CD4-positive, alpha-beta T cell treated with Interleukin-17A for 4 hours (primary cell): Measurements from ENCODE around the gene CAMTA1.
"Not testable (repeated sequence)": the region's sequence is repeated elsewhere in the genome, so short reads cannot be mapped to it uniquely, and the experiment has no call there.

Experiments used
- DNase-seq: peaks from one replicate; pipeline ENCODE4 v3.0.0-alpha.2; 2020; ENCODE audit warnings: mixed read lengths

CAMTA1 gene

DNA sequence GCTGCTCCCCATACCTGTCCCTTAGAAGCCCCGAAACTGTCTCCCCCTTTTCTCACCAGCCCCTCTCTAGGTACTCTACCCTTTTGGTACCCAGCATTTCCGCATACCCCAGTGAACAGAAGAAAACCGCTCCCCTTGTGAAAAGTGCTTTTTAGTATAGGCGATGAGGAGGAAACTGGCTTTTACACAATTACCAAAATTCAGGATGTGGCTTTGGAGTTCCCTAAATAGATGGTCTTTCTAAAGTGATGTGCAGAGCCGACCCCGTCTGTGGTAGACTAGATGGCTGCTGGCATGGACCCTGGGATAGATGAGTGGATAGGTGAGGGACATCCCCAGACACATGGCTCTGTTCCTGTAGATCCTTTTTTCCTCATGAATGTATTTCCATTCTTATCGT lies 996.2 kb downstream of the CAMTA1 start:
- no peak for DNase-seq

DNA sequence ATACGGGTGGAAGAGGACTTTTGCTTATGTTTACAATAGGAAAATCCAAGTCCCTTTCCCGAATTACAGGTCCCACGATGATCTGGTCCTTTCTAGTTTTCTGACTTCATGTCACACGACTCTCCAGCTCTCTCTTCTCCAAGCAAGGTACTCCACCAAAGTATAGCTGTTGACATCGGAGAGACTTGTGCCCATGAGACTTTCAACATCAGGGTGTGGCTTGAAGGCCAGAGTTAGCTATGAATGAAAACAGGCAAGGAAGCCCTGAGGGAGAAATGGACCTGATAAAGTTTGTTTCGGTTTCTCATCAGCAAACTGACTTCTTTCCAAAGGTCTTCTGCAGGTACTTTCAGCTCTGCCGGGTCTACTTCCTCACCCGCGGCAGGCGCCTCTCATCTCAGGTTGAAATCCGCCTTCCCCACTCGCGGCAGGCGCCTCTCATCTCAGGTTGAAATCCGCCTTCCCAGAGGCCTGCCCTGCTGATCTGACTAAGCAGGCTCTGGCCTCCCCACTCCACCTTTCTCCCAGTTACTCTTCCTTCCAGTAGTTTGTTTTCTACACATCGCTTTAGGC lies 996.8 kb downstream of the CAMTA1 start:
- peak; percentile 43 for DNase-seq

DNA sequence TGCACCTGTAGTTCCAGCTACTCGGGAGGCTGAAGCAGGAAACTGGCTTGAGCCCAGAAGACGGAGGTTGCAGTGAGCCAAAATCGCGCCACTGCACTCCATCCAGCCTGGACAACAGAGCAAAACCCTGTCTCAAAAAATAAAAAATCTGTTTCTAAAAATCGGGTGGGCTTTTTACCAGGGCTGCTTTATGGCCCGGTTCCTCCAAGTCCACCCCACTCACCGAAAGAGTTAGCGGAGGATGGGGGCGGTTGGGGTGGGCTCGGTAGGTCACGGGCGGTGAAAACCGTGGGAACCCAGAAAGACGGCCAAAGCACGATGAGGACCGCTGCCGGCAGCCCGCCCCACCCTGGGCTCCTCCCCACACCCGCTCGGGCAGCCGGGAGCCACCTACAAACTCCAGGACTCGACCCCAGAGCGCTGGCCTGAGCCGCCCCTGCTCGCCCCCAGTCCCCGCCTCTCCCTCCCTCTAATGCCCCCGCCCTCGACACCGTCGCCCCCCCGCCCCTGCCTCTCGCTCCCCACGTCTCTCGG lies 998.0 kb downstream of the CAMTA1 start:
- no peak for DNase-seq

DNA sequence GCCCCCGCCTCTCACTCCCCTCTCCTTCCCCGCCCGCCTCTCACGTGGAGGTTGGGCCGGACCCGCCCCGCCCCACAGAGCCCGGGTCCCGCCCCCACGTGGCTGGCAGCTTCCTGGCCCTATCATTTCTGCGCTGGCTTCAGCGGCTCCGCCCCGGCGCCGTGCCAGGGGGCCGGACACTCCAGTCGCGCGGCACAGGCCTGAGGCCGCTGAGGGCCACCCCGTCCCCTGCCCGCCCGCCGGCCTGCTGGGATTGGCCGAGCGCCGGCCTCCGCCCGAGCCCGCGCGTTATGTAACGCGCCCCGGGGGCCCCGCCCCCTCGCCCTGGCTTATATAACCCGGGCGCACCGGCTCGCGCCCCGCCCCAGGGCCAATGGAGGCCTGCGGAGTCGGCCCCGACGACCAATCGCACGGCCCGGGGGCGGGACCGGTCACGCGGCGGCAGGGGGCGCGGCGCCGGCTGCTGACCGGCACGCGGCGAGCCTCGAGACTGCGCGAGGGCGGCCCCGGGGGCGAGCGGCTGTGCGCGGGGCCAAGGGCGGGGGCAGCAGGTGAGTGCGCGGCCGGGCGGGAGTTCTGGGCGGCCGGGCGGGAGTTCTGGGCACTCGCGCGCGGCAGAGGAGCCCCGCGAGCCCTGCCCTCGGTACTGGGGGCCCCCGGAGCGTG lies 998.7 kb downstream of the CAMTA1 start, which contains the start of gene PER3:
PER3 (plus strand) TSS at position 466 of the 666 bp plus-strand sequence. CDS start 587 bp downstream, outside the sequence.
- DNase-seq: peak; percentile 93

DNA sequence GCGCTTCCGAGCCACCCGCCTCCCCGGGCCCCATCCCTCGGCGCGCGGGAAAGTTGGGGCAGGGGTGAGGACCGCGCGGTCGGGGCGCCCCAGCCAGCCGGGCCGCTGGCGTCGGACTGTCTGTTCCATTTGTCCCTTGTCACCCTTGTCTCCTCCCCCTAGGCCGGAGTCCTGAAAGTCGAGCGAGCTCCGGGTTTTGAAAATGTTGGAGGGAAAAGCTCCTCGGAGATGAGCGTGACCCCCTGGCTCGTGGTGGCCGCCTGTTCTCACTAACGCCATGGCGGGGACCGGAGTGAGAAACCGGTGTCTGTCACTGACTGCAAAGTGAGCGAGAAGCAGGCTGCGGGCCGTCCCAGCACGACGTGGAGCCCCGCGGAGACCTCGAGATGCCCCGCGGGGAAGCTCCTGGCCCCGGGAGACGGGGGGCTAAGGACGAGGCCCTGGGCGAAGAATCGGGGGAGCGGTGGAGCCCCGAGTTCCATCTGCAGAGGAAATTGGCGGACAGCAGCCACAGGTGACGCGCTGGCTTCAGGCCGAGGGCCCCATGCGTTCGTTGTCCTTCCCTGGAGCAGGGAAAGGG lies 999.3 kb downstream of the CAMTA1 start:
- peak; percentile 6 for DNase-seq

DNA sequence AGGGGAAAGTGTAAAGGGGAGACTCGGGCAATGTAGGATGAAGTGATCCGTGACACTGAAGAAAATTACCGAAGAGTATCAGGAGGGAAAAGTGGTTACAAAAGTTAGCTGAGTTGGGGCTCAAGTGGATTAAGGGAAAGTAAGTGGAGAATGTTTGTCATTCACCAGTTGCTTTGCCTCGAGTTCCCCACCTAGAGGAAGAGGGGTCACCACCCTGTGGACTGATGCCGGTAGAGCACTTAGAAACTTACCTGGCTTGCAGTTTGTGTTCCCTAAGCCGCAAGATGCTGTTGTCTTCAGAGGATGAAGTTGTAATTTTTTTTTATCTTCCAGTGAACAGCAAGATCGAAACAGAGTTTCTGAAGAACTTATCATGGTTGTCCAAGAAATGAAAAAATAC lies 999.9 kb downstream of the CAMTA1 start:
- no peak for DNase-seq

DNA sequence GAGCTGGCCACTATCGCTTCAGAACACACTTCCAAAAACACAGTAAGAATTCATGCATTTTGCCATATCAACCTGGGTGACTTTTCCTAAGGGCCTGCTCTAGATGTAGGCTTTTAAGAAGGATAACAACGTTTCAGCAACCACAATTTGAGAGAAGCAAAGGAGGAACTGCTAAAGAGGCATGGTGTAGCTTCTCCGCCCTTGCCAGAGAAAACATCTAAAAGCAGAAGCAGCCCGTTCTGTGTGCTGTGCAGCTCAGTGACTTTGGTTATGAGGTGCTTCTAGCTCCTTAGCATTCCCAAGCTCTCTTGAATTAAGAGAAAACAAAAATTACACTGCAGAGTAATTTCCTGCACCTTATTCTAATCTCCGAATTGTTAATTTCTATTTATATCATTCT lies 1001.5 kb downstream of the CAMTA1 start:
- no peak for DNase-seq

DNA sequence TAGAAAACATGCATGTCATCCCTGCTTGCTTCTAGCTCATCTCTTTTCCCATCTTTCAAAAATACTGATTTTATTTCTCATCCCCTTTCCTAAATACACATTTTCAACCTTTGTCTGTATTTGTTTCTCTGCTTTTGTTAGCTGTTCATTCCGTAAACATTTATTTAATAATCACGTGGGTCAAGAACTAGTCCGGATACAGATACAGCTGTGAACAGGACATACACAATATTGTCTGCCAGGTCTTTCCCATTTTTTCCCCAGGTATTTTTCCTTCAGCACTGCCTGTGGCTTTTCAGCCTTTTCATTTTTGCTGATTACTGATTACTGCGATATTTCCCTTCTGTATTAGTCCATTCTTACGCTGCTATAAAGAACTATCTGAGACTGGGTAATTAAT lies 1004.6 kb downstream of the CAMTA1 start:
- DNase-seq: no peak

DNA sequence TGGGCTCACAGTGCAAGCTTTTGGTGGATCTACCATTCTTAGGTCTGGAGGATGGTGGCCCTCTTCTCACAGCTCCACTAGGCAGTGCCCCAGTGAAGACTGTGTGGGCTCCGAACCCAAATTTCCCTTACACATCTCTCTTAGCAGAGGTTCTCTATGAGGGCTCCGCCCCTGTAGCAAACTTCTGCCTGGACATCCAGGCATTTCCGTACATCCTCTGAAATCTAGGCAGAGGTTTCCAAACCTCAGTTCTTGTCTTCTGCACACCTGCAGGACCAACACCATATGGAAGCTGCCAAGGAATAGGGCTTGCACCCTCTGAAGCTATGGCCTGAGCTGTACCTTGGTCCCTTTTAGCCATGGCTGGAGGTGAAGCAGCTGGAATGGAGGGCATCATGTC lies 1005.8 kb downstream of the CAMTA1 start:
- not testable (repeated sequence) for DNase-seq

DNA sequence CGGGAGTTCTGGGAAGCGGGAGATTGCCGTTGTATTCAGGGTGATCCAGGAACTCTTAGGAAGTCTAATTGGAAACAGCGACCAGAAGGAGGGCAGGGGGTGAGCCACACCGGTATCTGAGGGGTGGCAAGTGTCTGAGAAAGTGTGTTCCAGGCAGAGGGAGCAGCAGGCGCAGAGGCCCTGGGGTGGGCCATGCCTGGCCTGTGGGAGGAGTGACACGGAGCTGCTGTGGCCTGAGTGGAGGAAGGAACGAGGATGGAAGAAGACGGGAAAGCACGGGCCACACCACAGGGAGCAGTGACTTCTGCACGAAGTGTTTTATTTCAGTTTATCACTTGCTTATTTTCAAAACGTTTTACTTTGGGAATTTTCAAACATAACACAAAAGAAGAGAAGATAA lies 1010.2 kb downstream of the CAMTA1 start:
- DNase-seq: no peak

DNA sequence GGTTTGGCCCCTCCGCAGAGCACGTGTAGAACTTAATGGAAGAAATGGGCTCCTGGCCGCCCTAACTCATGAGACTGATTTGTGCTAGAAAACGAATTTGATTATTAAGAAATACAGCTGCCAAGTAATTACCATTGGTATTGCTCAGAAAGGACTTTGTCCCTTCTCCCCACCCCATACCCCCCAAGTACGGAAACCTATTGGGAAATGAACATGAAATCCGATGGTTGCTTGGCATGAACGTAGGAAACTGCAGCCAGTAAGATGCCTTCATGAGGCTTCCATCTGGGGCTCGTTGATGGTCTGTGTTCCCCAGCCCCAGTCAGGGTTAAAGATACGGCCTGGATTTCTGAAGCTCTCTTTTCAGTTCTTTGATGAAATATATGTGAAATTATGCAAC lies 1020.2 kb downstream of the CAMTA1 start:
- DNase-seq: no peak

DNA sequence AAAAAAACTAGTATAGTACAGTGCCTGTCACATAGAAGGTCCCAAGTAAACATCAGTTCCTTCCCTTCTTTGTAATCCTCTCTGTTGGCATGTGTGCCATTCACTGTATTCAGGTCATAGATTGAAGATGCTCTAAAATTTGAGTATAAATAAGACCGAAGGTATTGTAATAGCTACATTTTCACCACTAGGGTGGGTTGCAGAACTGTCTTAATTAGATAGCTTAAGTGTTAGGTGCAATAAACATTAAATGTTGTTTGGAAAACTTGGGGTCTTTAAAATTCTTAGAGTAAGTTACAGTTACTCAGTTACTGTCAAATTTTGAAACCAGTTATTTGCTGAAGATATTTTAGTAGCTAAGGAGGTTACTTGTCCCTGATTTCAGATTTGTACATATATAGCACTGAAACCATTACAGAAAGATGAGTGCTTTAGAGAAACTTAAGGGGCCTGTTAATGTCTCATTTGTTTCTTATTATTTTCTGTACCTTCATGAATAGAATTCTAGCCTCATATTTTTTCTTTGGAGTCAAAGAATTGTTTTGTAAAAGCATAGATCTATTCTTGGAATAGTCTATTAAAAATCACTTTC lies 1023.1 kb downstream of the CAMTA1 start:
- DNase-seq: no peak

DNA sequence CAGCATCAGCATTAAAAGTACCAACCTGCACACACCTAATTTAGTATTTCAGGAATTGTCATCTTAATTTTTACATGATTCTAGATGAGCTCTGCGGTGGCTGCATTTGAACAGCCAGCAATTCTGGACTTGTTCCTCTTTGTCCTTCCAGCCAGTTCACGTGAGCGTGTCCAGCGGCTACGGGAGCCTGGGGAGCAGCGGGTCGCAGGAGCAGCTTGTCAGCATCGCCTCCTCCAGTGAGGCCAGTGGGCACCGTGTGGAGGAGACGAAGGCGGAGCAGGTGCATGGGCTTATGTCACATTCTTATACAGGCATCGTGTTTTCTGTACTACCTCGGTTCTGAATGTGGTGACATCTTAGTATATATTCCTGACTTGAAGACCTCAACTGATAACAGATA lies 1024.5 kb downstream of the CAMTA1 start:
- DNase-seq: no peak

DNA sequence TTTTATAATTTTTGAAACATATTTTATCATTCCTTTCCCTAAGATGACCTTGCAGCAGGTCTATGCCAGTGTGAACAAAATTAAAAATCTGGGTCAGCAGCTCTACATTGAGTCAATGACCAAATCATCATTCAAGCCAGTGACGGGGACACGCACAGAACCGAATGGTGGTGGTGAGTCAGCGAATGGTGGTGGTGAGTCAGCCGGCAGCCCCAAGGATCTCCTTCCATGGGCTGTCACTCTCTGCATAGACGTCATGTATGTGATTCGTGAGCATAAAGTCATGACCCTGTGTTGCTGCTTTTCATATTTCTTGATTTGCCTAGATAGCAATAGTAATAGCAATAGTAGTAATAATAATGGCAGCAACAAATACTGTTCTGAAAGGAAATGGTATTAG lies 1025.1 kb downstream of the CAMTA1 start:
- no peak for DNase-seq

DNA sequence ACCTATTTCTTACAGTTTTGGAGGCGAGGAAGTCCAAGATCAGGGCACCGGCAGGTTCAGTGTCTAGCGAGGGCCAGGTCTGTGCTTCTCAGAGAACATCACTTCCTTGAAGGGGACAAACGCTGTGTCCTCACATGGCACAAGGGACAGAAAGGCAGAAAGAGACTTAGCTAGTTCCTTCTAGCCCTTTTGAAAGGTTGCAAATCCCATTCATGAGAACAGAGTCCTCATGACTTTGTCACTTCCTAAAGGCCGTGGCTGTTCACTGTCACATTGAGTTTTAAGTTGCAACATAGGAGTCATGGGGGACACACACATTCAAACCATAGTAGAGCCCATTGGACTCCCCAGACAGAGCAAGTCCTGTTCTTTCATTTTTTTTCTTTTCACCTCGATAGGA lies 1026.2 kb downstream of the CAMTA1 start:
- no peak for DNase-seq

DNA sequence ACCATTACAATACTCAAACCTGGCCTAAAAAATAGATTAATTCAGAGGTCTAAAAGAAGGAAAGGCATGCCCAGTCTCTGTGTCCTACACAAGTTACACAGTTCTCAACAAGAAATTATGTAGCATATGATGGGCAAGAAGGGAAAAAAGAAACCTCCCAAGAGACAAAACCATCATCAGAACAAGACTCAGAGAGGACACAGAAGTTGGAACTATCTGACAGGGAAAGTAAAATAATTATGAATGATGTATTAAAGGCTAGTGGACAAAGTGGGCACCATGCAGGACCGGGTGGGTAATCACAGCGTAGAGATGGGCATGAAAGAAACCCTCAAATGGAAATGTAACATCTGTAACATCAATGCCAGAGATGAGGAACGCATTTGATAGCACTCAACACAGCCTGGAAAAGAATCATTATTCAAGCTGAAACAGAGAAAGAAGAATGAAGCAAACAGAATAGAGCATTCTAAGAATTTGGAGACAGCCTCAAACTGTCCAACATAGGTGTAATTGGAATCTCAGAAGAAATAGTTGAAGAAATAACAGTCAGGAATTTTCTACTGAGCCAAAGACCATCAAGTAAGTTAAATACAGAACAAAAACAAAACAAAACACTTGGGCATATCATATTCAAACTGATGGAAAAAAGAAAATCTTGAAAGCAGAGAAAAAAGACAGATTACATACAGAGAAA lies 1028.6 kb downstream of the CAMTA1 start:
- DNase-seq: no peak
